ENCODE data around the gene TMEM39B.

Gene TMEM39B

DNA sequence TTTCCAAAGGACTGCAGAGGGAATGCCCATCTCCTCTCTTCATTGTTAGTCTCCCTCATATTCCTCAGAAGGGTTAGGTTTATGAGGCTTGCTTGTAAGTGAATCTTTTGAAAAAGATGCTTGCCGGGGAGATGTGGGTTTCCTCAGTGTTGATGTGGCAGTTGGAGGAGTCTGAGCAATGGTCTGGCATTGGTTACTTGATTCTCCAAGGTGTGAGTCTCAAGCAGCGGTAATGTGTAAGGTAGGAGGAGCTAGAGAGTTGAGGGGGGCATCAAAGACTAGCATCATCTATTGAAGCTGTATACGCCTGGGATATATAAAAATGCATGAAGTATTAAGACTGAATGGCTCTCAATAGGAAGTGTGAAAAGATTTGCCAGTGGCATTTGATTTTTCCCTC lies 37.6 kb upstream of the TMEM39B start:
- peaks cover 3% of the 10 kb centered on the region; the same call in 1 of the 2 replicates for H3K4me1 ChIP-seq (ENCODE audit: low read length)
- H3K9me2 ChIP-seq (replicated peaks; ENCODE audit: insufficient read depth, low read length): no peaks in the 10 kb centered on the region
- H4K20me1 ChIP-seq (ENCODE audit: insufficient read depth, low read length): peaks cover 4% of the 10 kb centered on the region
- no peaks in the 10 kb centered on the region for H3K27me3 ChIP-seq (replicated peaks; ENCODE audit: insufficient read depth, low read length)
- peaks cover 92% of the 10 kb centered on the region for H3K79me2 ChIP-seq (ENCODE audit: low read length)
- no peaks in the 10 kb centered on the region for H3F3A ChIP-seq (ENCODE audit: insufficient read depth, low read length)
- H3K27ac ChIP-seq (ENCODE audit: low read length): no peak overlapping the region
- TF ChIP-seq EZH2 (optimal IDR thresholded peaks at IDR 0.05; ENCODE audit: low read depth, low read length): no peak
- no peak for TF ChIP-seq EZH2phosphoT487 (IDR thresholded peaks at IDR 0.05; ENCODE audit: low read length)
- TF ChIP-seq, protein P1, sequence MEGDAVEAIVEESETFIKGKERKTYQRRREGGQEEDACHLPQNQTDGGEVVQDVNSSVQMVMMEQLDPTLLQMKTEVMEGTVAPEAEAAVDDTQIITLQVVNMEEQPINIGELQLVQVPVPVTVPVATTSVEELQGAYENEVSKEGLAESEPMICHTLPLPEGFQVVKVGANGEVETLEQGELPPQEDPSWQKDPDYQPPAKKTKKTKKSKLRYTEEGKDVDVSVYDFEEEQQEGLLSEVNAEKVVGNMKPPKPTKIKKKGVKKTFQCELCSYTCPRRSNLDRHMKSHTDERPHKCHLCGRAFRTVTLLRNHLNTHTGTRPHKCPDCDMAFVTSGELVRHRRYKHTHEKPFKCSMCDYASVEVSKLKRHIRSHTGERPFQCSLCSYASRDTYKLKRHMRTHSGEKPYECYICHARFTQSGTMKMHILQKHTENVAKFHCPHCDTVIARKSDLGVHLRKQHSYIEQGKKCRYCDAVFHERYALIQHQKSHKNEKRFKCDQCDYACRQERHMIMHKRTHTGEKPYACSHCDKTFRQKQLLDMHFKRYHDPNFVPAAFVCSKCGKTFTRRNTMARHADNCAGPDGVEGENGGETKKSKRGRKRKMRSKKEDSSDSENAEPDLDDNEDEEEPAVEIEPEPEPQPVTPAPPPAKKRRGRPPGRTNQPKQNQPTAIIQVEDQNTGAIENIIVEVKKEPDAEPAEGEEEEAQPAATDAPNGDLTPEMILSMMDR (IDR thresholded peaks at IDR 0.05; ENCODE audit: low read length): no peak
- H2AFZ ChIP-seq (ENCODE audit: low read length): no peak overlapping the region
- H3K9me3 ChIP-seq (replicated peaks; ENCODE audit: insufficient read depth, low read length): no peaks in the 10 kb centered on the region
- H3K9ac ChIP-seq (ENCODE audit: low read length): no peak overlapping the region
- peaks cover 22% of the 10 kb centered on the region for H3K36me3 ChIP-seq (replicated peaks; ENCODE audit: insufficient read depth, low read length)
- H3K4me2 ChIP-seq (ENCODE audit: low read depth, low read length): no peak overlapping the region
- no peak overlapping the region for H3K4me3 ChIP-seq (ENCODE audit: low read length)
- DNase-seq: no peak

DNA sequence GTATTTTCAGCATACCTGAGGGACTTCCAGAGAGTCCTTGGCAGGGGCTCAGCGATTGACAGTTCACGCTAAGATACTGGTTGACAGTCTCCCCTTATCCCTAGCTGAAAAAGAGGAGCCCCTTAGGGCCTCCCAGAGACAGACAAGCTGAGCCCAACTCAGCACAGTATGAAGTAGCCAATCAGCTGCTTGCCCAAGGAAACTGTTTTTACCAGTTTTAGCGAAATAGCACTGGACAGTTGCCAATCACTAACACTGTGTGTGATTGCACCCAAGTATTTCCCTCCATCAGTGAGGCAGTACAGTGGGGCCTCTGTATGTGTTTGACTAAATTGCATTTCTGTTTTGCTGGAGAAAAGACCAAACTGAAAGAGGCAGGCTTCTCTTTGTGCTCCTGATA lies 32.0 kb upstream of the TMEM39B start:
- no peak for TF ChIP-seq EZH2phosphoT487 (IDR thresholded peaks at IDR 0.05; ENCODE audit: low read length)
- TF ChIP-seq, protein P1 (IDR thresholded peaks at IDR 0.05; ENCODE audit: low read length): no peak
- no peak for TF ChIP-seq EZH2 (optimal IDR thresholded peaks at IDR 0.05; ENCODE audit: low read depth, low read length)
- Histone ChIP-seq H3K9me2 (replicated peaks; ENCODE audit: insufficient read depth, low read length) (no peaks in the 10 kb centered on the region), H3F3A (ENCODE audit: insufficient read depth, low read length) (0 out of 2 replicates have a peak, but pooled peaks cover 5% of the 10 kb centered on the region), H3K9me3 (replicated peaks; ENCODE audit: insufficient read depth, low read length) (no peaks in the 10 kb centered on the region), H3K4me1 (ENCODE audit: low read length) (no peaks in the 10 kb centered on the region), H3K36me3 (replicated peaks; ENCODE audit: insufficient read depth, low read length) (peaks cover 15% of the 10 kb centered on the region), H4K20me1 (ENCODE audit: insufficient read depth, low read length) (no peaks in the 10 kb centered on the region; the same call in 1 of the 2 replicates), H2AFZ (ENCODE audit: low read length) (no peak overlapping the region), H3K9ac (ENCODE audit: low read length) (no peak overlapping the region), H3K4me2 (ENCODE audit: low read depth, low read length) (no peak overlapping the region), H3K79me2 (ENCODE audit: low read length) (peaks cover 39% of the 10 kb centered on the region), H3K27me3 (replicated peaks; ENCODE audit: insufficient read depth, low read length) (no peaks in the 10 kb centered on the region), H3K27ac (ENCODE audit: low read length) (no peak overlapping the region), H3K4me3 (ENCODE audit: low read length) (no peak overlapping the region)
- DNase-seq: no peak

DNA sequence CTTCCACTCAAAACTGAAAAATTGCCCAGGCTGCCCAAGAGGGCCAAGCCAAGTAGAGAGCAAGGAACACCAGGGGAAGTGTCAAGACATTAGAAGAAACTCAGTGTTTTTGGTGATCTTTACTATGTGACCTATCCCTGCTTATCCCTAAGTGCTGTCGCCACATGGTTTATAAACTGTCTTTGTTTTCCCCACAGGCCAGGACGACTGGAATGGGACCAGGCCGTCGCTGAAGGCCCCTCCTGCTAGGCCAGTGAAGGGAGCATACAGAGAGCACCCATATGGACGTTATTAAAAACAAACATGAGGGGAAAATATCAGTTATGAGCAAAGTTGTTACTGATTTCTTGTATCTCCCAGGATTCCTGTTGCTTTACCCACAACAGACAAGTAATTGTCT lies 30.4 kb upstream of the TMEM39B start:
- 0 out of 2 replicates have a peak, but pooled peaks cover 5% of the 10 kb centered on the region for H3F3A ChIP-seq (ENCODE audit: insufficient read depth, low read length)

More for the DNA sequence above, 30.4 kb upstream of the TMEM39B start:
- Histone ChIP-seq H3K4me3 (ENCODE audit: low read length) (no peak overlapping the region), H3K9ac (ENCODE audit: low read length) (no peak overlapping the region), H3K9me3 (replicated peaks; ENCODE audit: insufficient read depth, low read length) (no peaks in the 10 kb centered on the region), H3K4me2 (ENCODE audit: low read depth, low read length) (no peak overlapping the region), H3K4me1 (ENCODE audit: low read length) (no peaks in the 10 kb centered on the region), H2AFZ (ENCODE audit: low read length) (no peak overlapping the region), H3K79me2 (ENCODE audit: low read length) (peaks cover 25% of the 10 kb centered on the region), H3K9me2 (replicated peaks; ENCODE audit: insufficient read depth, low read length) (no peaks in the 10 kb centered on the region), H4K20me1 (ENCODE audit: insufficient read depth, low read length) (no peaks in the 10 kb centered on the region), H3K27ac (ENCODE audit: low read length) (no peak overlapping the region), H3K36me3 (replicated peaks; ENCODE audit: insufficient read depth, low read length) (peaks cover 18% of the 10 kb centered on the region), H3K27me3 (replicated peaks; ENCODE audit: insufficient read depth, low read length) (no peaks in the 10 kb centered on the region)
- no peak for DNase-seq
- TF ChIP-seq EZH2 (optimal IDR thresholded peaks at IDR 0.05; ENCODE audit: low read depth, low read length) (no peak), EZH2phosphoT487 (IDR thresholded peaks at IDR 0.05; ENCODE audit: low read length) (no peak)
- TF ChIP-seq, protein P1 (IDR thresholded peaks at IDR 0.05; ENCODE audit: low read length): no peak

Data from MM.1S (cell line).